ENCODE measurements around the gene NFIX.

Gene NFIX

GRCh38 chr19:12990853-12991252 lies 4.4 kb upstream of the NFIX start:
- DNase-seq, result no peak

- no peak for DNase-seq
These were observed 4.0 kb upstream of the NFIX start for GRCh38 chr19:12991296-12991695.

GRCh38 chr19:12992729-12993128 lies 2.5 kb upstream of the NFIX start:
- no peak for DNase-seq

GRCh38 chr19:12993562-12993961 lies 1.7 kb upstream of the NFIX start:
- no peak for DNase-seq

- no peak for DNase-seq
These were observed 526 bp downstream of the NFIX start for GRCh38 chr19:12995596-12996405.

- no peak for DNase-seq
These were observed 1.3 kb downstream of the NFIX start for GRCh38 chr19:12996406-12997094.

GRCh38 chr19:12997179-12997966 lies 2.1 kb downstream of the NFIX start:
- DNase-seq, result no peak

- DNase-seq, result no peak
These were observed 3.0 kb downstream of the NFIX start for GRCh38 chr19:12997967-12998940.

GRCh38 chr19:13001166-13001501 lies 5.9 kb downstream of the NFIX start:
- DNase-seq, result no peak

- no peak for DNase-seq
These were observed 6.4 kb downstream of the NFIX start for GRCh38 chr19:13001502-13002165.

- no peak for DNase-seq
These were observed 7.1 kb downstream of the NFIX start for GRCh38 chr19:13002166-13002898.

GRCh38 chr19:13003081-13003480 lies 7.8 kb downstream of the NFIX start:
- DNase-seq, result no peak

GRCh38 chr19:13004273-13004672 lies 9.0 kb downstream of the NFIX start:
- DNase-seq, result no peak

GRCh38 chr19:13005253-13005652 lies 10.0 kb downstream of the NFIX start:
- no peak for DNase-seq

GRCh38 chr19:13005861-13006370 lies 10.6 kb downstream of the NFIX start:
- no peak for DNase-seq

- no peak for DNase-seq
These were observed 11.4 kb downstream of the NFIX start for GRCh38 chr19:13006431-13007281.

- no peak for DNase-seq
These were observed 12.2 kb downstream of the NFIX start for GRCh38 chr19:13007292-13008045.

GRCh38 chr19:13008926-13009787 lies 13.9 kb downstream of the NFIX start:
- DNase-seq, result no peak

Measured in KG1 (cell line).